ENCODE results near the gene SLC24A4.

SLC24A4 gene

DNA sequence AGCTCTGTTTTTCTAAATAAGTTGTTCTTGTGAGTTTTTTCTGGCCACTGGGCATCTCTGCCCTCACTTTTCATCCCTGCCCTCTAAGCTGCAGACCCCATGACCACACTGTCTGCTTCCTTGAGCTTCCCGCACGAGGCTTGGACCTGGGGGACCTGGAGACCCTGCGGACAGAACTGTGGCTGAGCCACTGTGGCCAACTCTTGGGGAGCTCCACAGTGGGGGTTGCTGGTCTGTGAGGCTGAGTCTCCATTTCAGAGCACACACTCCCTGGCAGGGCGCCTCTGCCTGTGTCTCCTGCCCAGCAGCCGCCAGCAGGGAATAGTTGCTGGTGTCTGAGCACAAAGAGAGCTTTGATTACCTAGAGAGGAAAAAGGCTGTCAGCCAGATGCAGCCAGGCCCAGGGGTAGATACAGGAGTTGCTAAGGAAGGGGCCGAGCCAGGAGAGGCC lies 177.6 kb downstream of the SLC24A4 start:
- TF ChIP-seq, protein P1, sequence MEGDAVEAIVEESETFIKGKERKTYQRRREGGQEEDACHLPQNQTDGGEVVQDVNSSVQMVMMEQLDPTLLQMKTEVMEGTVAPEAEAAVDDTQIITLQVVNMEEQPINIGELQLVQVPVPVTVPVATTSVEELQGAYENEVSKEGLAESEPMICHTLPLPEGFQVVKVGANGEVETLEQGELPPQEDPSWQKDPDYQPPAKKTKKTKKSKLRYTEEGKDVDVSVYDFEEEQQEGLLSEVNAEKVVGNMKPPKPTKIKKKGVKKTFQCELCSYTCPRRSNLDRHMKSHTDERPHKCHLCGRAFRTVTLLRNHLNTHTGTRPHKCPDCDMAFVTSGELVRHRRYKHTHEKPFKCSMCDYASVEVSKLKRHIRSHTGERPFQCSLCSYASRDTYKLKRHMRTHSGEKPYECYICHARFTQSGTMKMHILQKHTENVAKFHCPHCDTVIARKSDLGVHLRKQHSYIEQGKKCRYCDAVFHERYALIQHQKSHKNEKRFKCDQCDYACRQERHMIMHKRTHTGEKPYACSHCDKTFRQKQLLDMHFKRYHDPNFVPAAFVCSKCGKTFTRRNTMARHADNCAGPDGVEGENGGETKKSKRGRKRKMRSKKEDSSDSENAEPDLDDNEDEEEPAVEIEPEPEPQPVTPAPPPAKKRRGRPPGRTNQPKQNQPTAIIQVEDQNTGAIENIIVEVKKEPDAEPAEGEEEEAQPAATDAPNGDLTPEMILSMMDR (IDR thresholded peaks at IDR 0.05; ENCODE audit: borderline replicate concordance, insufficient read depth, low read depth, low read length), result no peak
- no peak overlapping the region for H3K4me3 ChIP-seq (ENCODE audit: low read depth, low read length)

DNA sequence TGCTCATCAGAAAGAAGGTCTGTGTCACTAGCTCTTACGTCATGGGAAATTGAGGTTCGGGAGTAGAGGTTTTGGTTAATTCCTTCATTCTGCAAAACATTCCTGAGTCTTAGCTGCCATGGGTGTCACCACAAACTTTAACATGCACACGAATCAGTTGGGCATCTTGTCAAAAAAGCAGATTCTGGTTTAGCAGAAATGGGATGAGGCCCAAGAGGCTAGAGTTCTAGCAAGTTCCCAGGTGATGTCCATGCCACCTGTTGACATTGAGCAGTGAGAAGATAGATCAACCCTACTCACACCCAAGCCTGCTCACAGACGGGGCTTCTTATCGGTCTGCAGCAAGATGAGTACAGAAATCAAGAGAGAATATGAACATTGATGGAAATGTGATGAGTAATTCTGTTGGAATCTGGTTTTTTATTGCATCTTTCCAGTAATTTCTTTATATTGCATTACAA lies 179.0 kb downstream of the SLC24A4 start:
- H3K4me3 ChIP-seq (ENCODE audit: low read depth, low read length), result no peak overlapping the region
- TF ChIP-seq, protein P1 (IDR thresholded peaks at IDR 0.05; ENCODE audit: borderline replicate concordance, insufficient read depth, low read depth, low read length), result no peak

DNA sequence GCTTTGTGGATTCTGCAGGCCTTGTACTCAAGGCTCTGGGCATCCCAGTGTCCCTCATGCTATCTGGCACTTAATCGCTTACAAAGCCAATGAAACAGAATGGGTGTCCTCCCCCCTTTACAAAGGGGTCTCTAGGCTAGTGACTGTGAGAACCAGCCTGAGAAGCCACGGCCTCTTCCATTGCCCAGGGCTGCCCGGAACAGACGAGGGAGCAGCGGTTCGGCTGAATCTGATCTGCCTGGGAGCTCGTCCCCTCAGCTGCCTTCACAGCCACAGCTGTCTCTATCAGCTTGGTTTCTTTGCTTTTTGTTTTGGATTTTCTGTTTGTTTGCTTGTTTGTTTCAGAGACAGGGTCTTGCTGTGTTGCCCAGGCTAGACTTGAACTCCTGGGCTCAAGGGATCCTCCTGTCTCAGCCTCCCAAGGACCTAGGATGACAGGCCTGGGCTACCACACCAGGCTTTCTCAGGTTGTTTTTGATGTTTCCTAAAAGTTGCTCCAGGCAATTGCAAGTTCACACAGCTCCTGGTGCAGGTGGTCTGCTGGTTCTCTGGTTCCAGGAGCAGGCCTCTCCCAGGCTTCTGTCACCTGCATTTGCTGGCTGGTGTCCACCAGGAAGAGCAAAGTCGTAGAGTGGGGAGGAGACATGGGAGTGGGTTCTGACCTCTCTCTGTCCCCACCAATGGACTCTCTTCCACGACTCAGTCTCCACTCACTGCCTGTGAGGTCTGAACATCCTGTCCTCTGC lies 179.7 kb downstream of the SLC24A4 start:
- TF ChIP-seq, protein P1 (IDR thresholded peaks at IDR 0.05; ENCODE audit: borderline replicate concordance, insufficient read depth, low read depth, low read length), result no peak
- no peak overlapping the region for H3K4me3 ChIP-seq (ENCODE audit: low read depth, low read length)

DNA sequence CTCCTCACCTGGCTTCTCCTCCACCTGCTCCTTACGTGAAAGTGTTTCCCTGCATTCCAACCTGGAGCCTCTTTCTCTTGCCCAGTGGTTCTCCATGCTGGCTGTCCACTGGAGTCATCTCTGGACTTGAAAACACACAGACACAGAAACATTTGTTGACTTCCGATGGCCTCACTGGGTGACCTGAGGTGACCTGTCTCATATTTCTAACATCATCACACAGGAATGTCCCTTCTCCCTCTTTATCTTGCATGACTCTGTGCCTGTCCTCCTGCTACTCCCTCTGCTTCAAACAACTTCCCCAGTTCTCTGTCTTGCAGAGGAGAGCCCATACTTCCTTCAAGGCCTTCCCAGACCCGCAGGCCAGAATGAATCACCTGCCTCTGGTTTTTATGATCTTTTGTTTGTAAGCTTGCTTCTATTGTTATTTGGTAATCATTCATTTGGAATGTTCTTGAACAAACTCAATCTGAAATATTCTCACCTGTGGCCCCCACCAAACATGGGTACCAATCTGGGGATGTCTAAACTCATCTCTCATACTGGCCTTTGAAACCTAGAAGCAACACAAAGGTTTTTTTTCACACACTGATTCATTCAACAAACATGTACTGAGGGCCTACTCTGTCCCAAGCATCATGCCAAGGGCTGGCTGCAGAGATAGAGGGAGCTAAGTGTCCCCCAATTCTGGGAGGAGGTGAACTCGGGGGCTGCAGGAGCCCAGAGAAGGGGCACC lies 181.0 kb downstream of the SLC24A4 start:
- TF ChIP-seq, protein P1 (IDR thresholded peaks at IDR 0.05; ENCODE audit: borderline replicate concordance, insufficient read depth, low read depth, low read length), result no peak
- H3K4me3 ChIP-seq (ENCODE audit: low read depth, low read length), result no peak overlapping the region

DNA sequence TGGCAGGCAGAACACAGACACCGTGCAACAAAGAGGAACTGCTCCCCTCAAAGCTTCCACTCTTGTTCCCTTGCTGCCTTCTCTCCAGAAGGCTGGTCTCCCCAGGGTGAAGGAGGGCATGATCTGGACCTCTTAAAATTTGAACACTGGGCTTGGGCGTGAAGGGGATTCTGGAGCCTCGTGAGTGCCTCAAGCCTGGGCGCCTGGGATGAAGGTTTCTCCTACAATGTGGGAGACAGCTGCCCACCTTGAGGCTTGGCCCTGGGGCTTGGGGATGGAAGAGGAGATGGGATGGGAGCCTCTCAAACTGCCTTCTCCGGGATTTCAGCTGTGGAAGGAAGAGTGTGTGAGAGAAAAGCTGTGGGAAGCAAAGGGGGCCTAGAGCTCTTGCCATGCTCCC lies 182.9 kb downstream of the SLC24A4 start:
- TF ChIP-seq, protein P1 (IDR thresholded peaks at IDR 0.05; ENCODE audit: borderline replicate concordance, insufficient read depth, low read depth, low read length), result no peak
- H3K4me3 ChIP-seq (ENCODE audit: low read depth, low read length), result no peak overlapping the region

DNA sequence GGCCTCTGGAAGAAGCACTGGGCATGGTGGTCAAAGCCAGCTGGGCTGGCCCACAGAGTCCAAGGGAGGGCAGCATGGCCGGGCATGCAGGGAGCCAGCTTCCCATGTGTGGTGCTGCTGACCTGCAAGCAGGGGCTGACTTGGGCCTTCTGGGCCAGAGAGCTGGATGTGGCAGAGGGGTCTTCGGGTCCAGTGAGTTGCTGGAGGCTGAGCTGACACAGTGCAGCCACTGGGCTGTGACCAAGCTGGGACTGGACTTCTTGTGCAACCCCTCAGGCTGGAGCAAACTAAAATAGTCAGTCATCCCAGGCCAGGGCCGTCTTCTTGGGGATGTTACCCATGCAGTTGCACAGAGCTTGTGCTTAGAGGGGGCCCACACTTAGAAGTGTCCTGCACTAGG lies 183.3 kb downstream of the SLC24A4 start:
- TF ChIP-seq, protein P1 (IDR thresholded peaks at IDR 0.05; ENCODE audit: borderline replicate concordance, insufficient read depth, low read depth, low read length), result no peak
- H3K4me3 ChIP-seq (ENCODE audit: low read depth, low read length), result no peak overlapping the region
